SHP77 (cell line): ENCODE data around the gene RAB13.

Experiments used
- DNase-seq, 2 experiments: peaks; one replicate each; lab custom pipeline; 2025; lab: John Stamatoyannopoulos, UW

RAB13 gene

GRCh38 chr1:153977250-153978240 is 8.6 kb downstream of the RAB13 start, which contains the start of gene JTB:
Gene JTB, minus strand, starts transcription at chr1:153977674. Its CDS starts 422 bp downstream, at chr1:153977252.
- peak; percentile 93 to 98 for DNase-seq

- no peak for DNase-seq
These were observed 9.3 kb downstream of the RAB13 start for GRCh38 chr1:153976819-153977249.

GRCh38 chr1:153973525-153973924 is 12.6 kb downstream of the RAB13 start:
- no peak for DNase-seq

- no peak for DNase-seq
These were observed 13.1 kb downstream of the RAB13 start for GRCh38 chr1:153973071-153973470.

GRCh38 chr1:153970346-153970745 is 15.8 kb downstream of the RAB13 start:
- DNase-seq: no peak

- DNase-seq: no peak
These were observed 17.2 kb downstream of the RAB13 start for GRCh38 chr1:153968972-153969371.

GRCh38 chr1:153968408-153968807 is 17.7 kb downstream of the RAB13 start:
- DNase-seq: no peak

GRCh38 chr1:153968000-153968363 is 18.2 kb downstream of the RAB13 start:
- peak in 1 of 2 experiments; percentile 47 for DNase-seq

GRCh38 chr1:153967107-153967999 is 18.8 kb downstream of the RAB13 start, which contains the start of gene CREB3L4:
Gene CREB3L4, plus strand, starts transcription at chr1:153967902. Its CDS starts 624 bp downstream, at chr1:153968526.
- peak; percentile 99 for DNase-seq

- peak; percentile 53 to 67 for DNase-seq
These were observed 22.2 kb downstream of the RAB13 start for GRCh38 chr1:153963850-153964331.

GRCh38 chr1:153963030-153963849 is 22.9 kb downstream of the RAB13 start, which contains the start of gene SLC39A1:
Gene SLC39A1, minus strand, starts transcription at chr1:153963537. Its CDS starts 822 bp downstream, at chr1:153962715.
- DNase-seq: peak; percentile 99 to 100

GRCh38 chr1:153962088-153963029 is 23.8 kb downstream of the RAB13 start:
- peak in 1 of 2 experiments; percentile 18 for DNase-seq

GRCh38 chr1:153961421-153961820 is 24.7 kb downstream of the RAB13 start:
- no peak for DNase-seq

GRCh38 chr1:153960206-153960605 is 25.9 kb downstream of the RAB13 start:
- DNase-seq: no peak

GRCh38 chr1:153959454-153959853 is 26.7 kb downstream of the RAB13 start:
- DNase-seq: no peak

- no peak for DNase-seq
These were observed 27.2 kb downstream of the RAB13 start for GRCh38 chr1:153958961-153959260.

- peak; percentile 100 for DNase-seq
These were observed 27.8 kb downstream of the RAB13 start, which contains the start of gene CRTC2 for GRCh38 chr1:153958111-153958960. Gene CRTC2, minus strand, starts transcription at chr1:153958612. Its CDS starts 115 bp downstream, at chr1:153958497.

GRCh38 chr1:153957744-153958110 is 28.4 kb downstream of the RAB13 start:
- DNase-seq: peak in 1 of 2 experiments; percentile 57
